BE2C (cell line): ENCODE results near the gene GON4L.
"Not testable (repeated sequence)": the region's sequence is repeated elsewhere in the genome, so short reads cannot be mapped to it uniquely, and the experiment has no call there.

Experiments
- DNase-seq: peaks from one replicate; pipeline ENCODE4 v3.0.0-alpha.2; 2020
- H3K27me3 ChIP-seq: fragments of 250-450 bp; sonication (Bioruptor Pico); 2 replicates; pipeline ENCODE4 v1.5.1; 2020; ENCODE audit warnings: mild to moderate bottlenecking
- H3K36me3 ChIP-seq: fragments of 250-450 bp; sonication (Bioruptor Pico); 2 replicates; pipeline ENCODE4 v1.5.1; 2020; ENCODE audit warnings: mild to moderate bottlenecking
- H3K4me1 ChIP-seq: fragments of 250-450 bp; sonication (Bioruptor Pico); 2 replicates; pipeline ENCODE4 v1.5.1; 2020
- H3K4me3 ChIP-seq: 2 replicates; pipeline ENCODE4 v1.5.1; 2011; ENCODE audit warnings: low read depth, low read length
- H3K9me3 ChIP-seq: fragments of 250-450 bp; sonication (Bioruptor Pico); 2 replicates; pipeline ENCODE4 v1.5.1; 2020
- TF ChIP-seq, protein P1 (sequence below): IDR thresholded peaks from 2 replicates; pipeline ENCODE4 v1.5.1; 2012; ENCODE audit warnings: mild to moderate bottlenecking, low read depth, low read length

Gene GON4L

DNA sequence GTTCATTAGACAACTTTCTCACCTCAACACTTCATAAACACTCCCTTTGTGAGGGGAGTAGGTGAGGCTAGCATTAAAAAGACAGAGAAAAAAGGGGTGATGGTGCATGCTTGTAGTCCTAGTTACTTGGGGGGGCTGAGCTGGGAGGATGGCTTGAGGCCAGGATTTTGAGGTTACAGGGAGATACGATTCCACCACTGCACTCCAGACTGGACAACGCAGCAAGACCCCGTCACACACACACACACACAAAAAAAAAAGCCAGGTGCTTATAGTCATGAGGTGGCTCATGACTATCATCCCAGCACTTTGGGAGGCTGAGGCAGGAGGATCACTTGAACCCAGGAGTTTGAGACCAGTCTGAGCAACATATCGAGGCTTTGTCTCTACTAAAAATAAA, 29.6 kb downstream of the GON4L start:
- no peaks in the 10 kb centered on the region for H3K9me3 ChIP-seq
- TF ChIP-seq, protein P1, sequence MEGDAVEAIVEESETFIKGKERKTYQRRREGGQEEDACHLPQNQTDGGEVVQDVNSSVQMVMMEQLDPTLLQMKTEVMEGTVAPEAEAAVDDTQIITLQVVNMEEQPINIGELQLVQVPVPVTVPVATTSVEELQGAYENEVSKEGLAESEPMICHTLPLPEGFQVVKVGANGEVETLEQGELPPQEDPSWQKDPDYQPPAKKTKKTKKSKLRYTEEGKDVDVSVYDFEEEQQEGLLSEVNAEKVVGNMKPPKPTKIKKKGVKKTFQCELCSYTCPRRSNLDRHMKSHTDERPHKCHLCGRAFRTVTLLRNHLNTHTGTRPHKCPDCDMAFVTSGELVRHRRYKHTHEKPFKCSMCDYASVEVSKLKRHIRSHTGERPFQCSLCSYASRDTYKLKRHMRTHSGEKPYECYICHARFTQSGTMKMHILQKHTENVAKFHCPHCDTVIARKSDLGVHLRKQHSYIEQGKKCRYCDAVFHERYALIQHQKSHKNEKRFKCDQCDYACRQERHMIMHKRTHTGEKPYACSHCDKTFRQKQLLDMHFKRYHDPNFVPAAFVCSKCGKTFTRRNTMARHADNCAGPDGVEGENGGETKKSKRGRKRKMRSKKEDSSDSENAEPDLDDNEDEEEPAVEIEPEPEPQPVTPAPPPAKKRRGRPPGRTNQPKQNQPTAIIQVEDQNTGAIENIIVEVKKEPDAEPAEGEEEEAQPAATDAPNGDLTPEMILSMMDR: no peak
- H3K27me3 ChIP-seq: no peaks in the 10 kb centered on the region
- no peak overlapping the region for H3K4me3 ChIP-seq
- DNase-seq: no peak
- peaks cover 23% of the 10 kb centered on the region for H3K36me3 ChIP-seq
- no peaks in the 10 kb centered on the region for H3K4me1 ChIP-seq

DNA sequence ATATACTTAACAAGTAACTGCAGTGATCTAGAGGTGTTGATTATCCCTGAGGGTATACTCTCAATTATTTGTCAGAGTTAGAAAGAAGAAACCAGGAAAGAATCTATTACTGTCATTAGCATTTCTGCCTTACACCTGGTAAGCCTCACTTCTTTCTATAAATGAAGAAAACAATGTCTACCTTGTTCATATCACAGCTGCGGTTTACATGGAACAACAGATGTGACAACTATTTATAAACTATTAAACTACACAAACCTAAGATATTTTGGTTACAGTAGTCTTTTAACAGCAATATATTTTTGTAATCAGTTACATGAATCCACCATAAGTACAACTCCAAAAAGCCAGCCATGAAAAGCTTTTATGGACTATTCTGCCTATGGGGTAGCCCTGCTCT, 40.7 kb downstream of the GON4L start:
- H3K36me3 ChIP-seq: peaks cover 63% of the 10 kb centered on the region

DNA sequence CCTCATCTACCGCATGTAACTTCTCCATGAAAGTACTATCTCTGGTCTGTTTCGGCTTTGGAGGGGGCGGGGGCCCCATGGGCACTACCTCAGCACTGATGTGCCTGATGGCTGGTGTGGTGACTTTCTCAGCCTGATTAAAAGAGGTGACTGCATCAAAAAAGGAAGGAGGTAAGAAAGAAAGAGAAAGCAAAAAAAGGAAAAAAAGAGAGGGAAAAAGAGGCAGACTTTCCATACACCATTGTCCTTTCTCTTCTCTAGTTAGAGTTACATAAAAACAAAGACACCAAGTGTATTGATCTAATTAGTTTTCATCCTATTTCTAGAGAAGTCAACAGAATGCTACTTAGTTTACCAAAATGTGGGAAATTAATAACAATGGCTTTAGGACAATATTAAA, 43.3 kb downstream of the GON4L start:
- Histone ChIP-seq H3K36me3 (peaks cover 44% of the 10 kb centered on the region), H3K4me1 (no peaks in the 10 kb centered on the region), H3K4me3 (no peak overlapping the region), H3K9me3 (no peaks in the 10 kb centered on the region), H3K27me3 (no peaks in the 10 kb centered on the region)
- DNase-seq: no peak
- TF ChIP-seq, protein P1: no peak

More for the DNA sequence above, 40.7 kb downstream of the GON4L start:
- no peak for DNase-seq
- H3K27me3 ChIP-seq: no peaks in the 10 kb centered on the region
- no peaks in the 10 kb centered on the region for H3K4me1 ChIP-seq
- TF ChIP-seq, protein P1: no peak
- no peak overlapping the region for H3K4me3 ChIP-seq
- H3K9me3 ChIP-seq: no peaks in the 10 kb centered on the region

DNA sequence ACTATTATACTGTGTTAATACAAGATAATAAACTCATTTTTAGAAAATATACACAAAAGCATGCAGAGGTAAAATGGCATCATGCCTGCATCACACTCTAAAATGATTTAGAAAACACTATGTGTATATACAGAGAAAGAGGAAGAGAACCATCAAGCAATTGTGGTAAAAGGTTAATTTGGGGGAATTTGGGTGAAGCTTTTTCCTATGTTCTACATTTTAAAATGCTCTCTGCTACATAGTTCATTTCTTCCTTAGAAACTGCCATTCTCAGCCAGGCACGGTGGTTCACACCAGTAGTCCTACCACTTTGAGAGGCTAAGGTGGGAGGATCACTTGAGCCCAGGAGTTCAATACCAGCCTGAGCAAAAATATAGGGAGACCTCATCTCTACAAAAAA, 44.1 kb downstream of the GON4L start:
- no peaks in the 10 kb centered on the region for H3K9me3 ChIP-seq
- TF ChIP-seq, protein P1: no peak
- H3K4me3 ChIP-seq: no peak overlapping the region
- H3K4me1 ChIP-seq: no peaks in the 10 kb centered on the region
- no peaks in the 10 kb centered on the region for H3K27me3 ChIP-seq
- DNase-seq: no peak
- peaks cover 44% of the 10 kb centered on the region for H3K36me3 ChIP-seq

DNA sequence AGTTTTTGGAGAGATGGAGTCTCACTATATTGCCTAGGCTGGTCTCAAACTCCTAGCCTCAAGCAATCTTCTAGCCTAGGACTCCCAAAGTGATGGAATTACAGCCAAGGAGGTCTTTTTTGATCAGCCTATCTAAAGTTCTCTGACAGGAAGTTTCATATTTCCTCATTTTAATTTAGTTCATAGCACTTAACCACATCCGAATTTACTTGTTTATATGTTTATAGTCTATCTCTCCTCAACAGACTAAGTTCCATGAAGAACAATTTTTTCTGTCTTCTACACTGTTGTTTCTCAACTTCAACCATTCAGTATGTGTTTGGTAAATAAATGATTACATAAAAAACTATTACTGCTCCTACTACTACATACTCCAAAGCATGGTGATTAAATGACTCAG, 47.9 kb downstream of the GON4L start:
- peaks cover 40% of the 10 kb centered on the region for H3K36me3 ChIP-seq
- no peaks in the 10 kb centered on the region for H3K27me3 ChIP-seq
- H3K4me3 ChIP-seq: no peak overlapping the region
- DNase-seq: no peak
- TF ChIP-seq, protein P1: no peak
- H3K4me1 ChIP-seq: 0 out of 2 replicates have a peak, but pooled peaks cover 3% of the 10 kb centered on the region
- H3K9me3 ChIP-seq: no peaks in the 10 kb centered on the region

DNA sequence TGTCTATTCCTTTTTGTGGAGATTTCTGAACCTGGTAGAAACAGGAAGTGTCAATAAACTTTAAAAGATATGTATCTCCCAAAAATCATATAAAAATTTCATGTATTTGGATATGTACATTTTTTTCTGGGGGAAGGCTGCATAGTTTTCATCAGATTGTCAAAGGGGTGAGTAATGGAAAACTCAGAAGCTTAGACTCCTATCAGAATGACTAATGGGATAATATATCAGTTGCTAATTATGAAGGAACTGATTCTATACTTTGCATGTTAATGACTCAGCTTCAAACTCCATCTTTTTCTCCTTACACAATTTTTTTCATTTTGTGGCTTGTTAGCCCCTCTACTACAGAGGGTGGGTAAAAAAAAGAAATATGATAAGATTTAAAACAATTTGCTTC, 55.9 kb downstream of the GON4L start:
- TF ChIP-seq, protein P1: no peak
- peaks cover 41% of the 10 kb centered on the region for H3K36me3 ChIP-seq
- H3K4me3 ChIP-seq: no peak overlapping the region
- DNase-seq: no peak
- no peaks in the 10 kb centered on the region for H3K9me3 ChIP-seq
- H3K4me1 ChIP-seq: 0 out of 2 replicates have a peak, but pooled peaks cover 3% of the 10 kb centered on the region
- H3K27me3 ChIP-seq: no peaks in the 10 kb centered on the region

DNA sequence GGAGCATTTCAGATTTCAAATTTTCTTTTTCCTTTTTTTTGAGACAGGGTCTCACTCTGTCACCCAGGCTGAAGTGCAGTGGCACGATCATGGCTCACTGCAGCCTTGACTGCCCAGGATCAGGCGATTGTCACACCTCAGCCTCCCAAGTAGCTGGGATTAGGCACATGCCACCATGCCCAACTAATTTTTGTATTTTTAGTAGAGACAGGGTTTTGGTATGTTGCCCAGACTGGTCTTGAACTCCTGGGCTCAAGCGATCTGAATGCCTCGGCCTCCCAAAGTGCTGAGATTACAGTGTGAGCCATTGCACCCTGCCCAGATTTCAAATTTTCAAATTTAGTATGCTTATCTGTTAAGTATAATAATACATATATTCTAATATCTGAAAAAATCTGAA, 61.4 kb downstream of the GON4L start:
- H3K36me3 ChIP-seq: peaks cover 41% of the 10 kb centered on the region
- H3K4me3 ChIP-seq, H3K27me3 ChIP-seq, H3K9me3 ChIP-seq, DNase-seq, H3K4me1 ChIP-seq: not testable (repeated sequence)
